GM18508 (cell line): ENCODE measurements around the gene MTA1.

Source experiments
- ATAC-seq: cut with Tn5 transposase; IDR thresholded peaks from one replicate; pipeline ENCODE4 v1.9.1; 2021; ENCODE audit warnings: moderate number of reproducible peaks; ENCODE audit not compliant: insufficient read depth, unreplicated experiment

The MTA1 gene

GRCh38 chr14:105503935-105504692 is 84.5 kb downstream of the MTA1 start:
- ATAC-seq, result no peak

- ATAC-seq, result no peak
Observed at GRCh38 chr14:105505101-105505500, 85.5 kb downstream of the MTA1 start.

GRCh38 chr14:105507247-105507646 is 87.6 kb downstream of the MTA1 start:
- ATAC-seq, result no peak

- no peak for ATAC-seq
Observed at GRCh38 chr14:105508069-105508468, 88.4 kb downstream of the MTA1 start.

GRCh38 chr14:105508601-105509000 is 89.0 kb downstream of the MTA1 start:
- no peak for ATAC-seq

GRCh38 chr14:105517096-105517495 is 97.5 kb downstream of the MTA1 start:
- no peak for ATAC-seq

GRCh38 chr14:105519946-105520698 is 100.5 kb downstream of the MTA1 start:
- no peak for ATAC-seq
